Thyroid gland (tissue), 4 donors: ENCODE results near the gene BTRC. TPM values are rescaled to one million over a fixed set of nuclear protein-coding genes. Genes with fewer than 3 reads are reported as not detected.

Experiments used
- DNase-seq, 2 donors: peaks; one replicate each; pipeline ENCODE4 v3.0.0-alpha.2; 2019
- H3K27ac ChIP-seq, 3 donors: fragments of 200-600 bp; sonication (generic); 1 replicate in 2 of 3; 2 replicates in 1 of 3; pipeline ENCODE4 v1.5.1; 2016 to 2019; ENCODE audit warnings: mild to moderate bottlenecking in 1 of 3, moderate library complexity in 1 of 3
- H3K27me3 ChIP-seq: fragments of 200-600 bp; sonication (generic); one replicate; pipeline ENCODE4 v1.5.1; 2019
- H3K36me3 ChIP-seq, 2 donors: fragments of 200-600 bp; sonication (generic); one replicate each; pipeline ENCODE4 v1.5.1; 2016 to 2019
- H3K4me1 ChIP-seq, 2 donors: fragments of 200-600 bp; sonication (generic); one replicate each; pipeline ENCODE4 v1.5.1; 2017 to 2019
- H3K4me3 ChIP-seq, 3 donors: fragments of 200-600 bp; sonication (generic); replicated peaks in 1 of 3; 1 replicate in 2 of 3; 2 replicates in 1 of 3; pipeline ENCODE4 v1.5.1; 2016; ENCODE audit warnings: mild to moderate bottlenecking in 1 of 3
- H3K9me3 ChIP-seq: fragments of 200-600 bp; sonication (generic); one replicate; pipeline ENCODE4 v1.5.1; 2017
- CTCF ChIP-seq, 6 experiments: fragments of 200-600 bp in 3 of 6; fragments of 450-650 bp in 3 of 6; sonication (generic) in 3 of 6; IDR thresholded peaks; one replicate each; pipeline ENCODE4 v1.5.1; 2016 to 2019; ENCODE audit warnings: antibody characterized with exemption in 6 of 6, mild to moderate bottlenecking in 2 of 6, inconsistent platforms in 1 of 6, moderate library complexity in 1 of 6
- POLR2A ChIP-seq, 2 donors: fragments of 450-650 bp; IDR thresholded peaks; one replicate each; pipeline ENCODE4 v1.6.1; 2017; ENCODE audit warnings: antibody characterized with exemption in 2 of 2, mild to moderate bottlenecking in 2 of 2, moderate library complexity in 1 of 2
- WGBS, 2 donors: methylation state at CpG; one replicate each; pipeline ENCODE4 v1.1.5; 2017; 5-methylcytosine and 5-hydroxymethylcytosine counted together
- intact Hi-C: fragments of 100-400 bp; cut with DNase I; formaldehyde crosslinking; loops from one replicate; pipeline ENCODE4 v1.15.1; 2023
- total RNA-seq, 4 donors: library from RNA; depleted of rRNA; stranded (reverse); fragments of >200 nt; gene quantifications; one replicate each; pipeline ENCODE4 v1.2.3, GENCODE V29; 2016

BTRC gene
- total RNA-seq, 4 donors from 2014 or later: 14.5 to 70.4 (median 22.7) TPM

- Histone ChIP-seq H3K36me3 (peaks cover 0 to 3% of the 10 kb centered on the region in 2 donors), H3K27ac (no peak overlapping the region), H3K4me3 (no peak overlapping the region), H3K27me3 (no peaks in the 10 kb centered on the region), H3K4me1 (no peaks in the 10 kb centered on the region), H3K9me3 (no peaks in the 10 kb centered on the region)
- TF ChIP-seq POLR2A (IDR thresholded peaks at IDR 0.05) (no peak), CTCF (IDR thresholded peaks at IDR 0.05) (no peak)
- DNase-seq: no peak
- WGBS, 2 donors: 76 to 79% methylated on average over 1 of the region's 1 CpG
- intact Hi-C loops: no loop called here
Observed at GRCh38 chr10:101478956-101479355, 125.0 kb downstream of the BTRC start.

GRCh38 chr10:101481256-101481655, 127.3 kb downstream of the BTRC start:
- H3K9me3 ChIP-seq: no peaks in the 10 kb centered on the region
- H3K27me3 ChIP-seq: no peaks in the 10 kb centered on the region
- no peak for TF ChIP-seq POLR2A (IDR thresholded peaks at IDR 0.05)
- no peak for TF ChIP-seq CTCF (IDR thresholded peaks at IDR 0.05)
- DNase-seq: no peak
- intact Hi-C loops: no loop called here
- peaks cover 0 to 3% of the 10 kb centered on the region in 2 donors for H3K36me3 ChIP-seq
- H3K27ac ChIP-seq: no peak overlapping the region
- H3K4me1 ChIP-seq: no peaks in the 10 kb centered on the region
- no peak overlapping the region for H3K4me3 ChIP-seq

- intact Hi-C loops: no loop called here
- TF ChIP-seq POLR2A (IDR thresholded peaks at IDR 0.05) (no peak), CTCF (IDR thresholded peaks at IDR 0.05) (no peak)
- no peaks in the 10 kb centered on the region for H3K4me1 ChIP-seq
- DNase-seq: no peak
- H3K27ac ChIP-seq: no peak overlapping the region
- H3K27me3 ChIP-seq: no peaks in the 10 kb centered on the region
- H3K36me3 ChIP-seq: peaks cover 0 to 3% of the 10 kb centered on the region in 2 donors
- no peak overlapping the region for H3K4me3 ChIP-seq
- no peaks in the 10 kb centered on the region for H3K9me3 ChIP-seq
- WGBS, 2 donors: 96 to 98% methylated on average over 10 of the region's 10 CpGs
Observed at GRCh38 chr10:101482568-101482967, 128.6 kb downstream of the BTRC start.

- H3K4me1 ChIP-seq: no peaks in the 10 kb centered on the region
Observed at GRCh38 chr10:101484175-101484745, 130.3 kb downstream of the BTRC start.

More at GRCh38 chr10:101484175-101484745, 130.3 kb downstream of the BTRC start:
- H3K27me3 ChIP-seq: no peaks in the 10 kb centered on the region
- no peaks in the 10 kb centered on the region for H3K9me3 ChIP-seq
- TF ChIP-seq CTCF (IDR thresholded peaks at IDR 0.05): no peak
- no peak for TF ChIP-seq POLR2A (IDR thresholded peaks at IDR 0.05)
- no peak overlapping the region for H3K4me3 ChIP-seq
- no peak for DNase-seq
- peaks cover 0 to 3% of the 10 kb centered on the region in 2 donors for H3K36me3 ChIP-seq
- no peak overlapping the region for H3K27ac ChIP-seq
- 92 to 94% methylated on average over 8 of the region's 8 CpGs for WGBS, 2 donors
- intact Hi-C loops: no loop called here
